CD4-positive, alpha-beta T cell treated with Interleukin-21 for 1 hour (primary cell): Measurements from ENCODE around the gene NACA2.
"Not testable (repeated sequence)": the region's sequence is repeated elsewhere in the genome, so short reads cannot be mapped to it uniquely, and the experiment has no call there.

Source experiments
- DNase-seq: peaks from one replicate; pipeline ENCODE4 v3.0.0-alpha.2; 2020

Gene NACA2

GRCh38 chr17:61598014-61598413 lies 7.0 kb upstream of the NACA2 start:
- DNase-seq, result no peak

GRCh38 chr17:61597607-61598006 lies 6.6 kb upstream of the NACA2 start:
- no peak for DNase-seq

GRCh38 chr17:61595418-61596186 lies 4.6 kb upstream of the NACA2 start:
- DNase-seq, result no peak

GRCh38 chr17:61594294-61594825 lies 3.3 kb upstream of the NACA2 start:
- no peak for DNase-seq

GRCh38 chr17:61593426-61593825 lies 2.4 kb upstream of the NACA2 start:
- DNase-seq, result no peak

GRCh38 chr17:61591930-61592329 lies 911 bp upstream of the NACA2 start:
- DNase-seq, result no peak

- DNase-seq, result no peak
Measured at GRCh38 chr17:61589990-61590389, 1.0 kb downstream of the NACA2 start.

GRCh38 chr17:61587807-61588660 lies 3.0 kb downstream of the NACA2 start:
- DNase-seq, result no peak

- no peak for DNase-seq
Measured at GRCh38 chr17:61587242-61587641, 3.8 kb downstream of the NACA2 start.

- not testable (repeated sequence) for DNase-seq
Measured at GRCh38 chr17:61586622-61587021, 4.4 kb downstream of the NACA2 start.

GRCh38 chr17:61586031-61586566 lies 4.9 kb downstream of the NACA2 start:
- DNase-seq, result no peak

GRCh38 chr17:61584866-61585265 lies 6.2 kb downstream of the NACA2 start:
- DNase-seq, result no peak

- DNase-seq, result no peak
Measured at GRCh38 chr17:61584266-61584665, 6.8 kb downstream of the NACA2 start.

GRCh38 chr17:61583660-61584264 lies 7.3 kb downstream of the NACA2 start:
- DNase-seq, result no peak

GRCh38 chr17:61583242-61583641 lies 7.8 kb downstream of the NACA2 start:
- DNase-seq, result peak; percentile 2

- DNase-seq, result no peak
Measured at GRCh38 chr17:61582593-61582992, 8.4 kb downstream of the NACA2 start.

- DNase-seq, result no peak
Measured at GRCh38 chr17:61581611-61582349, 9.2 kb downstream of the NACA2 start.

- no peak for DNase-seq
Measured at GRCh38 chr17:61580502-61580901, 10.5 kb downstream of the NACA2 start.

GRCh38 chr17:61579961-61580360 lies 11.1 kb downstream of the NACA2 start:
- DNase-seq, result no peak

- DNase-seq, result no peak
Measured at GRCh38 chr17:61579347-61579746, 11.7 kb downstream of the NACA2 start.

- DNase-seq, result no peak
Measured at GRCh38 chr17:61578645-61579044, 12.4 kb downstream of the NACA2 start.

- DNase-seq, result no peak
Measured at GRCh38 chr17:61575983-61576382, 15.0 kb downstream of the NACA2 start.
